ENCODE measurements around the gene PRPH. TPM values are rescaled to one million over a fixed set of nuclear protein-coding genes. Genes with fewer than 3 reads are reported as not detected.

PRPH gene
- total and polyA plus RNA-seq, 2 of the 8 experiments (the other 6 are each of a cell fraction or from before 2014, with no cell fraction given): 0.79 to 1.4 TPM

GRCh38 chr12:49344486-49345050 lies 49.6 kb downstream of the PRPH start:
- Histone ChIP-seq H3K36me3 (ENCODE audit: control insufficient read depth in 2 of 4, insufficient read depth in 4 of 4, low read length in 3 of 4) (no peaks in the 10 kb centered on the region; a peak in 1 of 8 replicates), H3K4me2 (ENCODE audit: insufficient read depth in 1 of 2, low read depth in 2 of 2, low read length in 2 of 2) (peak overlapping the region; percentile 45 to 80), H4K5ac (ENCODE audit: insufficient read length, low read depth, low read length) (no peak overlapping the region), H3K56ac (replicated peaks; ENCODE audit: insufficient read length, low read depth, low read length) (no peak overlapping the region), H4K91ac (replicated peaks; ENCODE audit: insufficient read length, low read length) (no peak overlapping the region), H3K4ac (replicated peaks; ENCODE audit: insufficient read length, low read depth, low read length) (no peak overlapping the region), H3K9ac (replicated peaks in 1 of 4; ENCODE audit: extremely low read depth in 1 of 4, low read depth in 3 of 4, low read length in 3 of 4) (no peak overlapping the region), H2BK12ac (ENCODE audit: low read depth, low read length) (no peak overlapping the region), H3K23me2 (ENCODE audit: low read depth, low read length) (peaks cover 9% of the 10 kb centered on the region), H2AK5ac (ENCODE audit: low read depth, low read length) (no peak overlapping the region), H3K79me2 (ENCODE audit: control insufficient read depth in 1 of 2, insufficient read depth in 2 of 2, low read length in 2 of 2) (no peaks in the 10 kb centered on the region), H2BK15ac (ENCODE audit: low read length) (no peak overlapping the region), H2BK120ac (replicated peaks; ENCODE audit: low read depth, low read length) (no peak overlapping the region), H3K79me1 (ENCODE audit: low read depth, low read length) (no peaks in the 10 kb centered on the region), H3K18ac (ENCODE audit: extremely low read depth, low read length) (no peak overlapping the region; the same call in 1 of the 2 replicates), H3K4me1 (replicated peaks in 1 of 4; ENCODE audit: control insufficient read depth in 3 of 4, insufficient read depth in 4 of 4, low read length in 3 of 4) (peaks cover 4 to 41% (median 26%) of the 10 kb centered on the region in 4 experiments), H3K27me3 (replicated peaks in 1 of 4; ENCODE audit: control insufficient read depth in 3 of 4, extremely low read depth in 1 of 4, insufficient read depth in 3 of 4, low read length in 3 of 4) (peaks cover 70 to 99% (median 96%) of the 10 kb centered on the region in 4 experiments), H3K9me3 (ENCODE audit: insufficient read depth in 2 of 2, low read depth in 1 of 2, low read length in 1 of 2) (no peaks in the 10 kb centered on the region), H3K14ac (ENCODE audit: insufficient read length) (no peak overlapping the region), H2BK20ac (ENCODE audit: low read length) (no peak overlapping the region), H2AFZ (ENCODE audit: low read length) (no peak overlapping the region), H4K20me1 (replicated peaks in 1 of 2; ENCODE audit: control insufficient read depth in 1 of 2, insufficient read depth in 2 of 2, low read length in 2 of 2) (peaks cover 13 to 19% of the 10 kb centered on the region in 2 experiments), H4K8ac (ENCODE audit: extremely low read depth, insufficient read depth, low read length) (no peak overlapping the region; the same call in 1 of the 2 replicates), H3K23ac (ENCODE audit: insufficient read length) (no peak overlapping the region), H3K27ac (ENCODE audit: low read depth, low read length) (no peak overlapping the region), H3K4me3 (ENCODE audit: extremely low read depth in 1 of 4, insufficient read depth in 2 of 4, low read depth in 3 of 4, low read length in 4 of 4) (peak overlapping the region in 1 of 4 experiments; percentile 69; a peak in 2 of 8 replicates), H2BK5ac (ENCODE audit: low read depth, low read length) (no peak overlapping the region)
- POLR2A ChIA-PET (ENCODE audit: partially characterized antibody): interaction anchor here (4.0 kb wide), 1 partner anchor 11 kb away, joined by 31 read pairs; no protein-coding TSS in a partner anchor
- TF ChIP-seq RNF2 (IDR thresholded peaks at IDR 0.05; ENCODE audit: borderline replicate concordance, low read depth, low read length, missing control alignments, poor library complexity, severe bottlenecking): peak; percentile 7
- TF ChIP-seq CTBP2 (IDR thresholded peaks at IDR 0.05; ENCODE audit: borderline replicate concordance, insufficient read depth, insufficient read length, low read length): no peak
- TF ChIP-seq KDM5A (IDR thresholded peaks at IDR 0.05; ENCODE audit: low read length): no peak
- no peak for TF ChIP-seq EGR1 (IDR thresholded peaks at IDR 0.05; ENCODE audit: borderline replicate concordance, low read depth, low read length)
- TF ChIP-seq RAD21 (IDR thresholded peaks at IDR 0.05 in 1 of 2, conservative IDR thresholded peaks at IDR 0.05 in 1 of 2; ENCODE audit: low read depth in 2 of 2, low read length in 2 of 2): no peak
- no peak for TF ChIP-seq POLR2A (IDR thresholded peaks at IDR 0.05; ENCODE audit: control extremely low read depth in 1 of 2, low read depth in 2 of 2, low read length in 2 of 2)
- TF ChIP-seq RBBP5 (IDR thresholded peaks at IDR 0.05; ENCODE audit: borderline replicate concordance, low read depth, low read length): no peak
- no peak for TF ChIP-seq BRCA1 (IDR thresholded peaks at IDR 0.05; ENCODE audit: low read depth, low read length)
- WGBS, 2 experiments (ENCODE audit: extremely low coverage in 1 of 2, insufficient coverage in 1 of 2, insufficient read length in 1 of 2, insufficient replicate concordance in 2 of 2, low coverage in 1 of 2, low lambda C conversion rate in 2 of 2, missing lambda C conversion rate in 1 of 2): 10% methylated on average over 3 of the region's 15 CpGs; no CpG with 5 or more reads in 1 of the 2 experiments
- CTCF ChIA-PET (ENCODE audit: partially characterized antibody): interaction anchor here (0.6 to 4.0 kb wide), 7 partner anchors 9 to 350 kb away, joined by 3 to 147 read pairs (median 5); partner anchors contain the start of gene PRPH
- DNase-seq (ENCODE audit: low read depth in 1 of 2, low spot score in 2 of 2) (peak in 1 of 2 experiments; percentile 56), FAIRE-seq (no peak)

All from H1 (cell line).